AG08396 (cell line): ENCODE results near the gene SCGB1D1.

ENCODE experiments used
- DNase-seq: peaks from one replicate; pipeline ENCODE4 v3.0.0; 2012; ENCODE audit warnings: low spot score, mixed read lengths

The SCGB1D1 gene, protein sequence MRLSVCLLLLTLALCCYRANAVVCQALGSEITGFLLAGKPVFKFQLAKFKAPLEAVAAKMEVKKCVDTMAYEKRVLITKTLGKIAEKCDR

DNA sequence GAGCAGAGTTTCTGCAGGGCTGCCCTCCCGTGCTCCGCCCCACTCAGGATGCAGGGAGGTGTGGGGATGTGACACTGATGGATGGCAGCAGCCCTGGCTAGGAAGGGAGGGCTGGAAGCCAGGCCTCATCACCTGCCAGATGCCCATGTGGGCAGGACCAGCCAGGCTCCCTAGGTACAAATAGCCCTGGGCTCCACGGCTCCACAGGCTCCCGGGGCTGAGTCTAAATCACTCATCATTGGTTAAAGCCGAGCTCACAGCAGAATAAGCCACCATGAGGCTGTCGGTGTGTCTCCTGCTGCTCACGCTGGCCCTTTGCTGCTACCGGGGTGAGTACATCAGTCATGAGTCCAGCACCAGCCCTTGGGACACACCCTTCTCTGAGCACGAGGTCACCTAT is at the start of gene SCGB1D1:
SCGB1D1 (plus strand) TSS at position 206 of the 400 bp plus-strand sequence; CDS start at position 275, 69 bp downstream.
- DNase-seq, result no peak

DNA sequence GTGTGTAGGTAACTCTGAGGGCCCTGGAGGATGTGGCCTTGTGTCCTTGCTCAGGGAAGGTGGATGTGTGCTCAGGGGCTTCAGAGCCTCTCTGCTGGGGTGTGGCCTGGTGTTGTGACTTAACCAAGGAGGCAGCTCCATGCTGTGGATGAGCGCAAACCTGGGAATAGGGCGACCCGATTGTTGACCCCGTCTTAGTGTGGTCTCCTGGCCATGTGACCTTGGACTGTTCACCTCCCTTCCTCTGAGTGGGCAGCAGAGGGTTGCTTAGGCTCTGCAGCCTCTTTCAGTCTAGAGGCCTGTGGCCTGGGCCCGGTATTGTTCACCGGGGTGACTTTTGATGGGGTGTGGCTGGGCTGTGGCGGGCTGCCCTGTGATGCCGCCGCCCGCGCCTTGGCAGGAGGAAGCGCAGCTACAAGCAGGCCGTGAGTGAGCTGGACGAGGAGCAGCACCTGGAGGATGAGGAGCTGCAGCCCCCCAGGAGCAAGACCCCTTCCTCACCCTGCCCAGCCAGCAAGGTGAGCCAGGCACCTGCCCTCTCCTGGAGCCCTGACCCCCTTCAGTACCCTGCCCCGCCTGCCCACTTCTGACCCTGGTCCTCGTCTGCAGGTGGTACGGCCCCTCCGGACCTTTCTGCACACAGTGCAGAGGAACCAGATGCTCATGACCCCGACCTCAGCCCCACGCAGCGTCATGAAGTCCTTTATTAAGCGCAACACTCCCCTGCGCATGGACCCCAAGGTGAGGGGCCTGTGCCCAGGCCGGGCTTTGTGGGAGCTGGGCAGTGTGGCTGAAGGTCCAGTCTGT is 49.5 kb upstream of the SCGB1D1 start:
- no peak for DNase-seq

DNA sequence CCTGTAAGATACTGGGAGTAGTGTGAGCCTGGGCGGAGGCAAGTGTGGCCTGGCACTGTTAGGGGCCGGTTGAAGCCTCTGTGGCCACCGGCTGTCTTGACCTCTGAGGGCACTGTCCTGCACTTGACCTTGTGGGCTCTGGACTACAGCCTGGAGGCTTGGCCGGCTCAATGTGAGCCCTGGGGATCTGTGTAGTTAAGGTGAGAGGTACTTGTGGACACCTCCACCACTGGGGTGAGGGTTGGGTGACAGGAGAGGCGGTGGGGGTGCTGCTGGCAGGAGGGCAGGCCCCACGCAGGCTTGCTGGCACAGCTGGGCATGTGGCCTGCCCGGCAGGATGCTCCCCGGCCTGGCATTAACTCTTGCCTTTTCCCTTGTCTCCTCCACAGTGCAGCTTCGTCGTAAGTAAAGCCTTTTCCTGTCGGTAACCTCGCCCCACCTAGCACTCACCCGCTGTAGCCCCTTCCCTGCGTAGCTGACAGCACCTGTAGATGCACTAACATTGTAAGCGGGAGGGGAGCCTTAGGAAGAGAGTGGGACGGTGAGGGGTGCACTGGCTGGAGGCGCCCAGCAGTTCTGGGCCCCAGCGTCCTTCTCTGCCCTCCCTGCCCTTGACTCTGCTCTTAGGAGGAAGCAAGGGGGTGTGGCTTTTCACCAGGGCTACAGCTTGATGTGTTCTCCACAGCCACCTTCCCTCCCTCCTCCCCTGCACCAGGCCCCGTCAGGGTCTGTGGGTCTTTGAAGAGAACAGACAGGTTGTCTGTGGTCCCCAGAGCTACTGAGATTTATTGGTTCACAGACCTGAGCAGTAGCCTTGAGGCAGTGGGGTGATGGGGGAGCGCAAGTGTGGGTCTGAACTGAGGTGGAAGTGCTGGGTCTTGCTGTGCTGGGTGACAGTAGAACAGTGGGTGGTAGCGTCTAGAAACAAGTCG is 48.6 kb upstream of the SCGB1D1 start:
- no peak for DNase-seq

DNA sequence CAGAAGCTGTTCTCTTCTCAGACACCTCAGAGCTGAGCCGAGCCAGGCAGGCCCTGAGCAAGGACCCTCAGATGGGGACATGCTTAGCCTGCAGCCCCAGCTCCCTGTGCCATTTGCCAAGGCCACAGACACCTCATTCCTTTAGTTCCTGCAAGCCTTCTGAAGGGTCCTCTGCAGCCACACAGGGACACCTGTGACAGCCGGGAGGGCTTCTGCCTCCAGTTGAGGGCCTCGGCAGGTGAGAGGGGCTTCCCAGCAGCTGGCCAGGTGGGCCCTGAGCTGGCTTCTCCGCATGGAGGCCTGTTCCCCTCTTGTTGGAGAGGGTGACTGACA is 48.0 kb upstream of the SCGB1D1 start:
- DNase-seq, result no peak

DNA sequence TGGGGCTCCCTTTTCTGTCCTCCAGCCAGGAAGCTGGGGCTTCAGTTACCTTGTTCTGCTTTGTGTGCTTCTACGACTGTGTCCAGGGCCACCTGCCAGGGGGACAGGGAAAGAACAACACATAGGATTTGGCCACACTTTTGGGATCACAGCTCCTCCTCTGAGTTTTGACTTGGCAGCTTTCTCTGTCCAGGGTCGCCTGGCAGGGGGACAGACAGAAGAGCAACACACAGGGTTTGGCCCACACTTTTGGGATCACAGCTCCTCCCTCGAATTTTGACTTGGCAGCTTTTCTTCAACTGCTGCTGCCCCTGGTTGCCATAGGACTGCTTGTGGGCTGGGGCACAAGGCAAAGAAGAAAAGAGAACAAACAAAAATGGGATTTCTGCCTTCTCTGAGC is 47.1 kb upstream of the SCGB1D1 start:
- DNase-seq, result no peak

DNA sequence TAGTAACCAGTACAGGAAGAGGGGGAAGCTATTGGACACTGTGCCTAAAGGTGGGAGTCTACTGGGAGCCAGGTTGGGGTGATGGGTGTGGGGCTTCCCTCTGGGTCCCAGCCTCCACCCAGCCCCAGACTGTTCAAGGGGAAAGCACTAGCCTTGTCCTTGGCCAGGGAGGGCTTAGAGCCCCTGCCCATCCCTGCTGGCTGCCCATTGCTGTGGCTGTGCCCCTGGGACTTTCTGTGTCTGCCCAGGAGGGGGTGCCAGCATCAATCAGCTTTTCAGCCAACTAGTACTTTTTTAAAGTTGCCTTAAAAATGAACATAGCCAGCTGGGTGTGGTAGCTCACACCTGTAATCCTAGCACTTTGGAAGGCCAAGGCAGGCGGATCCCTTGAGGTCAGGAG is 46.3 kb upstream of the SCGB1D1 start:
- no peak for DNase-seq

DNA sequence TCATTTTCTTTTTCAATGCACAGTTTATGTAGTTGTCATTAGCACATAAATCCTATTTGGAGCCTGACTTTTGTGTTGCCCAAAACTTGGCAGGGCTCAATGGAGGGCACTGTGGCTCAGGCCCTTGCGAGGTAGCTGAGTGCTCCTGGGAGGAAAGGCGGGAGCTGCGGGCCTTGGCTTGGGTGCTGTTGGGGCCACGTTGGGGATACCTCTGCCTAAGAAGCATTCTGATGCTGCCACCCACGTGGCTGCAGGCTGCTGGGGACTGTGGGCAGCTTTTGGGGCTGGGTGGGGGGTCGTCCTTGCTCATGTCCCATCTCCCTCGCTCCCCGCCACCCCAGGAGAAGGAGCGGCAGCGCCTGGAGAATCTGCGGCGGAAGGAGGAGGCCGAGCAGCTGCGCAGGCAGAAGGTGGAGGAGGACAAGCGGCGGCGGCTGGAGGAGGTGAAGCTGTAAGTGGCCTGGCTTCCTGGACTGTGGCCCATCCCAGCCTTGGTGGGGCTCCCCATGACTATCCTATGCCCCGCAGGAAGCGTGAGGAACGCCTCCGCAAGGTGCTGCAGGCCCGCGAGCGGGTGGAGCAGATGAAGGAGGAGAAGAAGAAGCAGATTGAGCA is 45.3 kb upstream of the SCGB1D1 start:
- DNase-seq, result no peak

DNA sequence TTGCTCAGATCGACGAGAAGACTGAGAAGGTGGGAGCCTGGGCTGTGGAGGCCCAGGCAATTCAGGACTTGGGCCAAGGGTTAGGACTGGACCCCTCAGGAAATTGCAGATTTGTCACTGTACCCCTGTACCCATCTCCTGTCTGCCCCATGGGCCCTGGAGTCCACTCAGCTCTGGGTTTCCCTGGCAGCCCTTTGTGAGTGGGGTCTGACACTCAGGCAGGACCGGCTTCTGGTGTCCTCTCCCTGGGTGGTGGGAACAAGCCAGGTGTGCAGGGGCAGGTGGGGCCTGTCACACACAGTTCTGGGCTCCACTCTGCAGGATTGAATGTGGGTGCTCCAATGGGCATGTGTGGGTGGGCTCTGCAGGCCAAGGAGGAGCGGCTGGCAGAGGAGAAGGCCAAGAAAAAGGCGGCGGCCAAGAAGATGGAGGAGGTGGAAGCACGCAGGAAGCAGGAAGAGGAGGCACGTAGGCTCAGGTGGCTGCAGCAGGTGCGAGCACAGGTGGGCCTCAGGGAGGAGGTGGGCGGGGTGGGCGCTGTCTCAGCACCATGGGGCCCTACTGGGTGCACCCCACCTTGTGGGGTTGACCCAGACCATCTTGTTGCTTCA is 44.6 kb upstream of the SCGB1D1 start:
- no peak for DNase-seq

DNA sequence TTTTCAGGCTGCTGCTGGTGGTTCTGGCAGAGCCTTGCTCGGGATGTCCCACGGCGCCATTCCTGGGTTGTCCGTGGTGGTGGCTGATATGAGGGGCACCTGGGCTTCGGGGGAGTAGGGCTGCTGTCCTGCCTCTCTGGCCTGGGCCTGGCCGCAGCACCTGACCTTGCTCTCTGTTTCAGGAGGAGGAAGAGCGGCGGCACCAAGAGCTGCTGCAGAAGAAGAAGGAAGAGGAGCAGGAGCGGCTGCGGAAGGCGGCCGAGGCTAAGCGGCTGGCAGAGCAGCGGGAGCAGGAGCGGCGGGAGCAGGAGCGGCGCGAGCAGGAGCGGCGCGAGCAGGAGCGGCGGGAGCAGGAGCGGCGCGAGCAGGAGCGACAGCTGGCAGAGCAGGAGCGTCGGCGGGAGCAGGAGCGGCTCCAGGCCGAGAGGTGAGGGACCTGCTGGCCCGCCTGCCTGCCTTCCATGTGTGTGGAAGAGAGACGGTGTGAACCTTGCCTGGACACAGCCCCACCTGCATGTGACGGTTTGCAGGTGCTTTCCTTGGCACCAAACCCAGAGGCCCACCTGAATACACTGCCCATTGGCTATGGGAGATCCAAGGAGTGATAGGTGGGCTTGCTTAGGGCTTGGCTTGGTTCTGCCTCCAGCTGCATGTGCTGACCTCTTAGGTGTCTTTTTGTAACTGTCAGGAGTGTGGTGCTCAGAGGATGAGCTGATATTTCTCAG is 43.4 kb upstream of the SCGB1D1 start:
- no peak for DNase-seq

DNA sequence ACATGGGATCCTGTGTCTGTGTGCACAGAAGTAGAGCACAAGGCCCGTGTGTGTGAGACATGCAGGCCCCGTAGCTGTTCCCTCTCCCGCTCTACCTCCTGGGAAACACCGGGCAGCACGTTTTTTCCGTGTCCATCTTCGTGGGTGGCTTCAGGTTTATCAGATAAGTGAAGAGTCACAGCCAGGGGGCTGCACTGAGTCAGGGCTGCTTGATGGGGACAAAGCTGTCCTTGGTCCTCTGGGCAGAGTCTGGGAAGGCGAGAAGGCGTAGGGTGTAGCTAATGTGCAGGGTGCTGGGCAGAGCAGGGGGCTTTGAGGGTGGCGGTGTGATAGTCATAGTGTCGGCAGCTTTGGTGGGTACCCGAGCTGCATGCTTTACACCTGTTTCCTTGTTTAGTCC is 42.5 kb upstream of the SCGB1D1 start:
- no peak for DNase-seq

DNA sequence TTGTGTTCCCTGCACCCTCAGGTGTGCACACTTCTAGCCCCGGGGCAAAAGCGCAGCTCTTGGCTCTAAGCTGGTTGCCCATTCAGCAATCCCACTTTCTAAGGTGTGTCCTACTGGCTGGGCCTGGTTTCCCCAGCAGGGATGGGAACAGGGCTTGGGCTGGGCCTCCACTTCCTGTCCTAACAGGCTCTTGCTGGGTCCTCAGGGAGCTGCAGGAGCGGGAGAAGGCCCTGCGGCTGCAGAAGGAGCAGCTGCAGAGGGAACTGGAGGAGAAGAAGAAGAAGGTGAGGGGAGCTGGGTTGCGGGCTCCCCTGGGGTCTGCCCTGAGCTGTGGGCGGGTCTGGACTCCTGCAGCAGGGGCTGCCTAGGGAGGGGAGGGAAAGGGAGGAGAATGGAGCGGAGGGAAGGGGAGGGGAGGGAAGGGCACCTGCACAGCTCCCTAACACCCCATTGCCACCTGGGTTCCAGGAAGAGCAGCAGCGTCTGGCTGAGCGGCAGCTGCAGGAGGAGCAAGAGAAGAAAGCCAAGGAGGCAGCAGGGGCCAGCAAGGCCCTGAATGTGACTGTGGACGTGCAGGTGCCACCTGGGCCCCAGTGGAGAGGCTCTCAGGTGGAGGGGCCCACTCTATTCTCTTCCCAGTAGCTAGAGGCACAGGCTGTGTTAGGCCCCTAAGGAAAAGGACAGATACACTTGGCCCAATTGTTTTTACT is 41.6 kb upstream of the SCGB1D1 start:
- no peak for DNase-seq

DNA sequence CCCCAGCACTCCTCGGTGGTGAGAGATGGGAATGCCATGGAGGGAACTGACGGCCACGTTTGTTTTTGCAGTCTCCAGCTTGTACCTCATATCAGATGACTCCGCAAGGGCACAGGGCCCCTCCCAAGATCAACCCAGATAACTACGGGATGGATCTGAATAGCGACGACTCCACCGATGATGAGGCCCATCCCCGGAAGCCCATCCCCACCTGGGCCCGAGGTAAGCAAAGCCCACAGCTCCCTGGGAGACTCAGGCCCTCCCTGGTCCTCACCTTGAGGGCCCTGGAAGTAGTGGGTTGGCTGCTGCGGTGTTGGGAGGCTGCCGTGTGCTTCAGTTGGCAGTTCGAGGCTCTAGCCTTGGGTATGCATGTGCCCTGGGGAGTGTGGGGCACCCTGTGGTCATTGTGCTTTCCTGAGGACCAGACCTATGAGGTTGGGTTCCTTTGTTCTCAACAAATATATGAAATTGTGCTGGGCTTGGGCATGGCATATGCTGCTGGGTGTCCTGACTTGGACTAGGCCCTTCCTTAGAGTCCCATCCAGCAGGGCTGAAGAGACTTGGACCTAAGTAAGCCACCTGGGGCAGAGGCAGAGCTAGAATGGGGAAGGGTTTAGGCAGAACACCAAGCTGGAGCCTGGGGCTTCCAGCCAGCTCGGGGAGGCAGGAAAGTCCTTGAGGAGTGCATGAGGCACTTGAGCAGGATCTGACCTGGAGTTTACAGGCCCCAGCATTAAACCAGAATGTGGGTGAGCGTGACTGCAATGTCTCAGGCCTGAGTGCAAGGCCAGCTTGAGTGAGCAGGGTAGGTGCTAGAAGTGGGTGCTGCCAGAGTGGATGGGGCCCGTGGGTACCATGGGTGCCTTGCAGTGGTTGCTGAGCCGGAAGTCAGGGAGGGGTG is 39.8 kb upstream of the SCGB1D1 start:
- no peak for DNase-seq

DNA sequence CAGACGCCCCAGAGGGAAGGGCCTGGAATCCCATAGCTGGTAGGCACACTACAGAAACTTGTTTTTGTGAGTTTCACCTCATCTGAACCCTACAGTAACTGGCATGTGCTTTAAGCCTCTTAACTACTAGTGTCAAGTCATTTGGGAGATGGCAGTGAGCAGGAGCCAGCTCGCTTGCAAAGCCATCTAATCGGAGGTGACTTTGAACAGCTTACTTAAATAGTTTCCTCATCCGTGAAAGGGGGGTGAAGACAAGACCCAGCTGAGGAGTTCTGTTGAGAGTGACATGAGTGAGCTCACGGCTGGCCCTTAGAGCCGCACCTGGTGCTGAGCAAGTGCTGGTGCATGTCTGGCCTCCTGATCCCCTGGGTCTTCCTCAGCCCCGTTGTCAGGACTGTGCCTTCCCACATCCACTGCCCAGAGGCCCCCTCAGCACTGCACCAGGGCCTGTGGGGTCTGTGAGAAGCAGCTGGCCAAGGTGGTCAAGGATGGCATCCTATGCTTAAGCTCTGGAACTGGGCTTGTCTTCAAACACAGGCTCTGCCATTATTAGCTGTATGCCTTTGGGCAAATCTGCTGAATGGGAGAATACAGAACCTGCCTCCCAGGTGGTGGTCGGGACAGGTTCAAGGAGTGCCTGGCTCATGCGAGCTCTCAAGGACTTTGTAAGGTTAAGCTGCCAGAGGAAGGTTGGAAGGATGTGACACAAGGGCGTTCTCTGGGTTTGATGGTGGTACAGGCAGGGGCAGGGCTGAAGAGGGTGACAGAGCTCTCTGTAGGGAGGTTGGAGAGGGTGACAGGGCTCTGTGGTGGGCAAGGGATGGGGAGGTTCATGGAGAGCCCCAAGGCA is 38.9 kb upstream of the SCGB1D1 start:
- no peak for DNase-seq

DNA sequence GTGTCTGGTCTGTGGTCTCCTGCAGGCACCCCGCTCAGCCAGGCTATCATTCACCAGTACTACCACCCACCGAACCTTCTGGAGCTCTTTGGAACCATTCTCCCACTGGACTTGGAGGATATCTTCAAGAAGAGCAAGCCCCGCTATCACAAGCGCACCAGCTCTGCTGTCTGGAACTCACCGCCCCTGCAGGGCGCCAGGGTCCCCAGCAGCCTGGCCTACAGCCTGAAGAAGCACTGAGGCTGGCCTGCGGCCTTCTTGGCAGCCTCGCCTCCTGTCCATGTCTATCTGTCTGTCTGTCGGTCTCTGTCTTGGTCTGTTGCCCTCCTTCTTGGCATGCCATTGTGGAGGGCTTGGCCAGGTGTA is 38.3 kb upstream of the SCGB1D1 start:
- DNase-seq, result no peak

DNA sequence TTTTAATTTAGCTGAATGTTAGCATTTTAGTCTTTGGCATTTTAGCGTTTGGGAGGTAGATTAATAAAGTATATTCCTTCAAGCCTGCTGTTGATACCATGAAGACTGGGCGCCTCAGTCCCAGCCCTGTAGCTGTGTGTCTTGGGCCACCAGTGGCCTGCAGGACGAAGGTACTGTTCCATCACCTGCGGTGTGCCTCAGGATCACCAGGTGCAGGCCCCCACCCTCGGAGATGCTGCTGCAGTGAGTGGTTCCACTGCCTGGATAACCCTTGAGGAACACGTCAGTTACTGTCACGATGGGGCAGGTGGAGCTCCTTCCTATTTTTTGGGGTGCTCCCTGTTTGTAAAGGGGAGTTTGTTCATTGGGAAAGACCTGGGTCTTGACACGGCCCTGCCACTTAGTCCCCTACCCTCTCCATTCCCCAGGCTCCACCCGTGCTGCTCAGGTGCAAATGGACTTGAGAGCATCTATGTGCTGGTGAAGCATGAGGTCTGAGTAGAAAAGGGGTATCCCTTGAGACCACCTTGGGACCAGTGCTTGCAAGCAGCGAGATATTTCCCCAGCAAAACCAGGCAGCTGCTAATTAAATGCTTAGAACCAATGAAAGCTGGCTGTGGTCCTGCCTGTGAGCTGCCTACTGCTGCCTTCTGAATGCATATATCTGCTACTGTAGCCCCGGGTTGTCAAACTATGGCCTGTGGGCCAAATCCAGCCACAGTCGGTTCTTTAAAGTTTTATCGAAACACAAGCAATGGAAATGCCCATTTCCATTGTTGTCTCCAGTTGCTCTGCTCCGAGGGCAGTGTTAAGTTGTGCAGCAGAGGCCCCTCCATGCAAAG is 37.5 kb upstream of the SCGB1D1 start:
- no peak for DNase-seq

DNA sequence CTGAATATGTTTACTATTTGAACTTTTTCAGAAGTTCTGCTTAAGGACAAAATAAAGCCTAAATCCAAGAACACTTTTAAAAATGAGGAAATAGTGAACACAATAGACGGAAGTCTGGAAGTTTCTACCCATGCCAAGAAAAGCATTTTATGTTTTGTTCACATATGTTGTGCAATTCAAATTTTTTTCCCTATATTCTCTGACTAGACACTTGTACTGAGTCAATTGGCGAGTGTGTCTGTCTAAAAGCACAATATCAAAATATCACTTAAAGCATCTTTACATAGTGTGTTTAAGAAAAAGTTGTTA is 37.0 kb upstream of the SCGB1D1 start:
- DNase-seq, result no peak

DNA sequence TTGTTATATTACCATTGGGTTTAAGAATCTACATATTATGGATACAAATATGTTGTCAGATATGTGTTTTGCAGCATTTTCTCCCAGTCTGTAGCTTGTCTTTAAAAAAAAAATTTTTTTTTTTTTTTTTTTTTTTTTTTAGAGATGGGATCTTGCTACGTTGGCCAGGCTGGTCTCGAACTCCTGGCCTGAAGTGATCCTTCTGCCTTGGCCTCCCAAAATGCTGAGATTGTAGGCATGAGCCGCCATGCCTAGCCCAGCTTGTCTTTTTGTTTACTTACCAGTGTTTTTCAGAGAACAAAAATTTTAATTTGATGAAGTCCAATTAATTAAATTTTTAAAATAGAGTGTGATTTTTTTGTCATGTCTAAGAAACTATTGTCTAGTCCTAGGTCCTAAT is 36.4 kb upstream of the SCGB1D1 start:
- no peak for DNase-seq

DNA sequence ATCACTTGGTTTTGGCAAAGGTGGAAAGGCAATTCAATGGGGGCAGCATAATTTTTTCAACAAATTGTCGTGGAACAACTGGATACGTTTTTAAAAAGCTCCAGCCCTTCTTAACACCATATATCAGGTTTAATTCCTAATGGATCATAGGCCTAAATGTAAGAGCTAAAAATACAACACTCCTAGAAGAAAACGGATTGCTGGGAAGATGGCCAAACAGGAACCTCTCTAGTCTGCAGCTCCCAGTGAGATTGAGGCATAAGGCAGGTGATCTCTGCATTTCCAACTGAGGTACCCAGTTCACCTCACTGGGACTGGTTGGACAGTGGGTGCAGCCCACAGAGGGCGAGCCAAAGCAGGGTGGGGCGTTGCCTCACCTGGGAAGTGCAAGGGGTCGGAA is 32.4 kb upstream of the SCGB1D1 start:
- DNase-seq, result no peak
